Measurements from ENCODE around the gene ARRDC1.

- no peak for TF ChIP-seq POLR2A (IDR thresholded peaks at IDR 0.05)
- TF ChIP-seq, protein P1, sequence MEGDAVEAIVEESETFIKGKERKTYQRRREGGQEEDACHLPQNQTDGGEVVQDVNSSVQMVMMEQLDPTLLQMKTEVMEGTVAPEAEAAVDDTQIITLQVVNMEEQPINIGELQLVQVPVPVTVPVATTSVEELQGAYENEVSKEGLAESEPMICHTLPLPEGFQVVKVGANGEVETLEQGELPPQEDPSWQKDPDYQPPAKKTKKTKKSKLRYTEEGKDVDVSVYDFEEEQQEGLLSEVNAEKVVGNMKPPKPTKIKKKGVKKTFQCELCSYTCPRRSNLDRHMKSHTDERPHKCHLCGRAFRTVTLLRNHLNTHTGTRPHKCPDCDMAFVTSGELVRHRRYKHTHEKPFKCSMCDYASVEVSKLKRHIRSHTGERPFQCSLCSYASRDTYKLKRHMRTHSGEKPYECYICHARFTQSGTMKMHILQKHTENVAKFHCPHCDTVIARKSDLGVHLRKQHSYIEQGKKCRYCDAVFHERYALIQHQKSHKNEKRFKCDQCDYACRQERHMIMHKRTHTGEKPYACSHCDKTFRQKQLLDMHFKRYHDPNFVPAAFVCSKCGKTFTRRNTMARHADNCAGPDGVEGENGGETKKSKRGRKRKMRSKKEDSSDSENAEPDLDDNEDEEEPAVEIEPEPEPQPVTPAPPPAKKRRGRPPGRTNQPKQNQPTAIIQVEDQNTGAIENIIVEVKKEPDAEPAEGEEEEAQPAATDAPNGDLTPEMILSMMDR (IDR thresholded peaks at IDR 0.05) = no peak
Observed at GRCh38 chr9:137569609-137570203, 35.8 kb upstream of the ARRDC1 start.
